ENCODE results near the gene TMEM45B.
A peak's percentile ranks its signal among the peaks of the same experiment; 100 is the strongest.
"Not testable (repeated sequence)": the region's sequence is repeated elsewhere in the genome, so short reads cannot be mapped to it uniquely, and the experiment has no call there.

TMEM45B gene

DNA sequence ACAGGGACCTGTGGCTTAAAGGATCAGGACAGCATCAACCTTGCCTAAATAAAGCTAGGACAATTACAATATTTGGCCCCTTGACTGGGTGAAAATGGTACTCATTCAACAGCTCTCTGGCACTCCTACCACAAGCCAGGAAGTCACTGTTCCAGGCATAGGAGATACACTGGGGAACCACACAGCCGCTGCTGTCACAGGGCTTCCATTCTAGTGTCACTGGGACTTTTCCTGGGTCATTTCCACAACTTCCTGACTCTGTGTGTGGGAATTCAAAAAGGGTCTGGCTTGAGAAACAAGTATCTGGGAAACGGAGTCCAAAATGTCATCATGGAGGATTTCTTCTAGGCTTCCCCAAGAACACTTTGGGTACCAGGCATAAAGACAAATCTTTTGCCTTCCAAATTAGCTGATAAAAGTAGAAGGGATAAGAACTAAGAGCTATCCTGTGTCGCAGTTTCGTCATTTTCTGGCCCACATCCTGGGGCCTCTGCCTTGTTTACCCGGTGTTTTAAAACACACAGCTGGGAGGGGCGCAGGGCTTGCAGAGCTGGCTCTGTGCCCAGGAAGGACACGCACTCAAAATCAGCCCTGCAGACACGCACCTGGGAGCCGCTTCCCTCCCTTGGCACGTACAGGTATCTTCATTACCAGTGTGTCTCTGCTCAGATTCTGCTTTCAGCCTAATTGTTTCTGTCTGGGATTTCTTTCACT is 38.0 kb downstream of the TMEM45B start:
- DNase-seq: peak; percentile 83 to 87

DNA sequence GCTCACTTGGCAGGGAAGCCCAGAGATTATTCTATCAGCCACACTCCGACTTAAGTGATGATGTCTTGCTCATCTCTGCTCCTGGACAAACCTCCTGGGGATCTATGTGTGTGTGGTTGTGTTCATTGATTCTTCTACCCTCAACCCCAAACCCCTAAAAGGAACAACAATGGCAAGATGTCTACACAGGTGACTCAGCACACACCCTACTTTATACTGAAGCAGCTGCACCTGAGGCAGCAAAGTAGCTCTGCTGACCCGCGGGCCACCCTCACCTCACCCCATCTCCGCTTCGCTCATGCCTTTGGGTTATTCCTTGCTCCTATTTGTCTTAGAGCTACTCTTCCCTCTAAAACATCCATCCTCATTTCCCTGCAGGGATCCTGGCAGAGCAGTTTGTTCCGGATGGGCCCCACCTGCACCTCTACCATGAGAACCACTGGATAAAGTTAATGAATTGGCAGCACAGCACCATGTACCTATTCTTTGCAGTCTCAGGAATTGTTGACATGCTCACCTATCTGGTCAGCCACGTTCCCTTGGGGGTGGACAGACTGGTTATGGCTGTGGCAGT is 38.7 kb downstream of the TMEM45B start:
- no peak for DNase-seq

DNA sequence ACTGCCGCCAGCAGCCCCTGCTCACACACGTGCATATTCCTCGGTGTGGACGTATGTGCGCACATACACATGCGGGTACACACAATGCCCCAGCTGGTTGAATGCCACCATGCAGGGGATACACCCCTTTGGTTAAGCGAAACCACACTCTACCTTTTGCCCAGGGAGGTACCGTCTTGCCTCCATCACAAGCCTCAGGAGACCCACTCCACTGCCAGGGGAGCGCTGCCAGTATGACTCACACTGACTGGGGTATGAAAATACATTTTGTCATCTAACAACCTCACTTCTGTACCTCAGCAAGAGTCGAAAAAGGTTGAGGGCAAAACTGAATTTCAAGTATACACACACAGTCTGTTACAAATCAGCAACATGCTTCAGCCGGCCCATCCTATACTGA is 39.4 kb downstream of the TMEM45B start:
- DNase-seq: no peak

- no peak for DNase-seq
Observed at GRCh38 chr11:129856036-129856435, 40.4 kb downstream of the TMEM45B start.

DNA sequence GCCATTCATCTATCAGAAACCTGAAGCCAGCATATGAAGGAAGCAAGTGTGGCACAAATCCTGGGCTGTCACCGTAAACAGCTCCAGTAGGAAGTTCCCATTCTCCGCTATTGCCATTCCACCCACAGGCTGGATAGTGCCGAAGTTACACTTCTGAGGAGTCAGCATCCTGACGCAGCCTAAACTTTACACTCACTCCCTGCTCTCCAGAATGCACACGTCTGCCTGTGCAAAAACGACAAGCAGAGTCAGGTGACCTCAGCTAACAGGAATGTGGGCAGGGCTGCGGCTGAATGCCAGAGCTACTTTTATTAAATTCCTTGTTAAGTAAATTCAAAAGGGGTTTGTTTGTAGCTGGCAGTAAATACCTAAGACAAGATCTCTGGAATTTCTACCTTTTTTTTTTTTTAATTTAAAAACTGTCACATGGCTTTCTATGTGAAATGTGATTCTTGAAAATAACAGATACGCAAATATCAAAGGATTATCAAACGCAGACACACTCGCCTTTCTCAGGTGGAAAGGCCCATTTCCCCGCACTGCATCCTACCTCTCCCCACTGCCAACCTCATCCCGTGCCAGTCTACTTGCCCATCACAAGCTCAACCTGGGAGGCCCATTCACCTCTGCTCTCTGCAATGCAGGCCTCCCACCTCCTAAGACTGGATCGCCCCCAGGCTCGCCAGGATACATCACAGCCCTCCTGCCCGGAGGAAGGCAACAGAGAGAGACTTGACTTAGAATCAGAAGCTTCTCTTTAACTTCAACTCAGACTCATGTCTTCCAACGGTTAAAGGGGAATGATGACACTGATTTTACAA is 46.3 kb downstream of the TMEM45B start:
- DNase-seq: no peak

DNA sequence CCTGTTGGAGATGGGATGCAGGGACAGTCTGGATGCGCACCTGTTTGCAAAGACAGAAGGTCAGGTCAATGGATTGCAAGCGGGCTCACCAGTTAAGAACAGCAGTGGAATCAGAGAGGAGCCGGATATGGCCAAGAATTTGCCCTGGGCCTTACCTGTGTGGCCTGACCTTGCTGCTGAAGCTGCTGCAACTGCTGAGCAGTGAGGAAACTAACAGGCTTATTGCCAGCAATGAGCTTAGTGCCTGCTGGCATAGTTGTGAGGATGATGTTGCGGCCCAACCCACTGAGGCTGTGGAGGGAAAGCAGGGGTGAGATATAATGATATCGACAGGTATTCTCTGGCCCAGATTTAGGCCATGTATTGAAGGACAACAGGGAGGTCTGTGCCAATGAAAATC is 49.2 kb downstream of the TMEM45B start:
- no peak for DNase-seq

DNA sequence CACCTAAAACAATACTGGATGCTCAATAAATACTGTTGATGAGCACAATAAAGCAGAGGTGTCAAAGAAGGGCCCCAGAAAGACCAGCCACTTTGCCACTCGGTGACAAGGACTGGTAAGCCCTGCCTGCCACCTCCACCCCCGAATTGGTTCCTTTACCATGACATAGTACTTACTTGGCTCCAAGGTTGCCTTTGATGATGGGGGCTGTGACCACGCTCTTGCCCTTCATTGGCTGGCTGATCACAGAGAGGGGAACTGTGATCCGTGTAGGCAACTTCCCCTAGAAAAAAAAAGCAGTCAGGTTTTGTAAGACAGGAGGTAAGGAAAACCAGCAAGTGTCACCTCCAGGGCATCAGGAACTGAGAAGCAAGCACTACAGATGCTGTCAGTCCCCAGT is 50.1 kb downstream of the TMEM45B start:
- DNase-seq: no peak

GRCh38 chr11:129866311-129866710 is 50.7 kb downstream of the TMEM45B start:
- no peak for DNase-seq

GRCh38 chr11:129868626-129869025 is 53.0 kb downstream of the TMEM45B start:
- DNase-seq: not testable (repeated sequence)

GRCh38 chr11:129871914-129872313 is 56.3 kb downstream of the TMEM45B start:
- DNase-seq: no peak

DNA sequence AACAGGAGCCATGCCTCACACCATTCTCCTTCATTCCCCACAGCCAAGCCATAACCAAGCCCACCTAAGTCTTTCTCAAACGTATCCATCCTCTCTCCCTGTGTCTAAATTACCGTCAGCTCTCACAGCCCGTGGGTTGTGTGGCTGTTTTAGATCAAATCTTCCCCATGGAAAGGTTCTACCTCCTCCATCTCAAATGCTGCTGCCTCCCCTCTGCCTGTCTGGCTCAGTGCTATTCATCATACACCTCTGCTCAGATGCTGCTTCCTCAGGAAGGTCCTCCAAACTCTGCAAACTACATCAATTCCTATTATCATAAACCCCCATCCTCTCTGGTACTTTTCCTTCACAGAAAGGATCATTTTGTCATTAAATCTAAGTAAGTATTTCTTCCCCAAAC is 64.7 kb downstream of the TMEM45B start:
- no peak for DNase-seq

DNA sequence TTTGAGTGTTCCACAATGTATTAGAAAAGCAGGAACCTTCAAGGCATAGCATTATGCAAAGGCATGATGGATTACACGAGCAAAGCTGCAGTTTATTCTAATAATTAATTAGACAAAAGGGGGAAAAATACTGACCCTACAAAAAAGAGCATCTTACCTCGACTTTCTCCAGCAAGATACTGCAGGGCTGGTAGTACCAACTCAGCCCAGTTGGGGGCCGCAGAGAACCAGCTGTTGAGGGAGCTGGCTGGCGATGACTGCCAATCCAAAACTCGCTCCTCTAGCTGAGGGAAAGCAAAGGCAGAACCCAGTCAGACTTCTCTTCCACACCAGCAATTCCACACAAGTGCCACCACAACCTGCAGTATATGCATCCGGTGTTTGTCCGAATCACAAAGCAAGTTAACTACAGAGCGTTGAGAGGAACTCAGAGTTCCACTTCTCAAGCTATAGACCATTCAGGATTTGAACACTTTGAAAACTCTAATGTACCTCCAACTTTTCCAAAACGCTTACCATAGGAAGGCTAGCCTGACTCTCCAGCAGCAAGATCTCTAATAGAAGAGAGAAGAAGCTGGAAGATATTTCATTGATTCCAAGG is 66.0 kb downstream of the TMEM45B start:
- peak in 1 of 2 experiments; percentile 6 for DNase-seq

DNA sequence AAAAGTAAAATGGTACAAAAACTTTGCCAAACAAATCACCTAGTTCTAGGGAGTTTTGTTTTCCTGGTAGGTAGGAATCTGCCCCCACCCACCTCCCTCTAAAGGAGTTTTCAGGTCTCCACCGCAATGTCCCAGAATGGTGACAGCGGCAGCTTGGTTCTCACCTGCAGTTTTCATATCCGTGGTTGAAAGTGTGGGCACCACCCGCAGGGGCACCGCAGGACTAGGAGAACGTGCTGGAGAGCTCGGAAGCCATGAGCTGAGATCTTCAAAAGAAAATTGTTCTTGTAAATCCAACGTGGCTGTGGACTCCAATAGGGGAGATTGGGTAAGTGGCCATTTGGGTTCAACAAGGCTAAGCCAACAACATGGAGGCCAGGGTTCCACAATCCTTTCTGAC is 68.9 kb downstream of the TMEM45B start:
- no peak for DNase-seq

DNA sequence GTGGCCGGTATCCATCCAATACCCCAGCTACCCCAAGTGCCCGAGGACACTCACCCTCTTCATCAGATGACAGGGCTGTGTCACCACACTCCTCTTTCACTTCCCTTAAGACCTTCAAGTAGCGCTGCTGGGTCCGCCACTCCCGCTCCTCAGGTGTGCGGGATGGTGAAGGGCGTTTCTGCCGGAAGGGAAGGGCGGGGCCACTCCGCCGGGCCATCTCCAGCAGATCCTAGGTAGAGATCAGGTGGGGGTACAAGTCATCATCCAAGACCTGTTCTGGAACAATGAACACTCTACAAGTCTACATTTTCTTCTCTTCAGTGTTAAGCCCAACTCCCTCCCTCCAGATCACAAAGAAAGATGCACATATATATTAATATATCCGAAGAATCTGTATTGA is 69.7 kb downstream of the TMEM45B start:
- DNase-seq: no peak

GRCh38 chr11:129888451-129888850 is 72.8 kb downstream of the TMEM45B start:
- no peak for DNase-seq

DNA sequence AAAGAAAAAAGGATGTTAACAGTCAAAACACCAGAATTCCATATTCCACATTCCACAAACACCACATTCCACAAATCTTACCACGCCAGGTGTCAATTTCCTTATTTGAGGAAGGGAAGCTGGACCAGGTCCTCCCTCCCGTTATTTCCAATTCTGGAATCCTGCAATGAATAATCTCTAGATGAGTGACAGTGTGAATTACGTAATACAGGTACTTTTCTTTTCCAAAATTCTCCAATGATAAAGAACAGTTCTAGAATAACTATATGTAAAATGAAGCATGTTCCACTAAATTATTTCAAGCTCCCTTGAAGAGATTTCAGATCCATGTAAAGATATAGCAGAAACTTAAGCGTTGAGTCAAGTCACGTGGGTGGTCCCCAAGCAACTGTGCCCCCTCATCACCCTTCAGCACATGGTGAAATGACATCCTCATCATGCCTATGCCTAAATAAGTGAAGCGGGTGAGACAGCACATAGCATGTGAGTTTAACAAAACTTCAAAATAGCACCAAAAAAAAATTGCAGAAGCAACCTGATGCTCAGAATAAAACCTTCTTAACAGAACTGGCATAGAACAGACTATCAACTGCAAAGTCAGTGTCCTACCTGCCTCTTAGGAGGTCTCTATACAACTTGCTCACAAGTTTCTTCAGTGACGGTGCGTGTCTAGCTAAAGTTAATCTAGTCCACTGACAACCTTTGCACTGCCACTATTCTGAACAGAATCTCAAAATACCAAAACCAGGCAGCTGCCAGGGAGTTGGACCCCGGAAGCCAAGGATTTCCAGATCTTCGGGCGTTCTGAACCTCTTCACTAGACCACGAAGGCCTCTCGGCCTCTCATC is 78.9 kb downstream of the TMEM45B start:
- no peak for DNase-seq

DNA sequence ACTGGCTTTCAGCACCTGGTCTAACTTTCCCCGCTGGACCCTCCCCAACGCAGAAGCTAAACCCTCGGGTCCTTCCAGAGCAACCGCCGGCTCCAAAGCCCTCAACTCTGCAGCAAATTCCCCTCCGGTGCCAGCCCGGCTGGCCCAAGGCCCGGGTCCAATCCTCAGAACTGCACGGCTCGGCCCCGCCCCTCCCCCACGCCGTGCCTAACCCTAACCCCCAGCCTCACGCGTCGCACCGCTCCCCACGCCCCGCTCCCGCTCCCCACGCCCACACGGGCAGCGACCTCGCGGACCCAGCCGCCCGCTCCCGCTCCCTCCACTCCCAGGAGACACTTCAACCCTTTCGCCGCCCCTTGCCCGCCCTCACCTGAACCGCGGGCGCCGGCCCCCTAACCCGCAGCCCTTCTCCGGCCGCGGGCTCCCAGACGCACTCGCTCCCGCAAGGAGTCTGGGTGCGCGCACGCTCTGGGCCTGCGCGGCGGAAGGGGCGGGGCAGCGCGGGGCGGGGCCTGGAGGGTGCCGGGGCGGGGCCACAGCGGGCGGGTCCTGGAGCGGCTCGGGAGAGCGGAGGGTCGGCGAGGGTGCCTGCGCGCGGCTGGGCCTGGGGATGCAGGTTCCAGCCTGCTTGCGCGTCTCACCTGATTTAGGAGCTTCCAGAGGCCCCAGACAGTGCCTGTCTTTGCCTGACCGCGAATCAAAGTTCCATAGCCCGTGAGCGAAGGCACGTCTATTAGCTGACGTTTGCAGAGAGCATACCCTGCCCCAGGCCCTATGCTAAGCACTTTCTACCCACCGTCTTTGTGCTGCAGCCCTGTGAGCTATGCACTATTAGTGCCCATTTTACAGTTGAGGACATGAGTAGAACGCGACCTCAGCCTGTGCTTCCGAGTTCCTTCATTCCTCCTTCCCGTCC is 79.7 kb downstream of the TMEM45B start, which contains the start of gene NFRKB:
Gene NFRKB (minus strand): TSS at position 453 of the 916 bp plus-strand sequence. CDS start 2,729 bp downstream, outside the sequence.
- peak; percentile 63 to 79 for DNase-seq

DNA sequence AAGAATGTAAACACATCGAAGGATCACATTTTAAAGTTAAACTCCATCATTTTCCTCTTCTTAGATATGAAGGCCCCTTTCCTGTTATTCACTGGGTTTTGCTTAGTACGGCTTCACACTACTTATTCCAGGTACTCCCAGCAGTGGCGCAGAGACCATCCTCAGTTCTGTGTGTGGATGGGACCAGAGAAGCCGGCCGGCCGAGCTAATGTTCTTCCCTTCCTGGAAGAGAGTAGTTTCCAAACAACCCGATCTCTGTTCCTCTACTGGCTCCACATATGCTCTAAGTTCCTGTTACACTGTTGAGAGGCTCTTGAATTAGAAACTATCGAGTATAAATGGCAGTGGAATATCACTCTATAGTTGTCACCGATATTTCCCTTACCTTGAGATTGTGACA is 80.4 kb downstream of the TMEM45B start:
- DNase-seq: peak in 1 of 2 experiments; percentile 7

- DNase-seq: no peak
Observed at GRCh38 chr11:129905402-129905801, 89.8 kb downstream of the TMEM45B start.

All from SHP77 (cell line).